SHP77 treated with DMSO at 0.1 percent for 48 hours (cell line): Measurements from ENCODE around the gene TAS2R46.
"Not testable (repeated sequence)": the region's sequence is repeated elsewhere in the genome, so short reads cannot be mapped to it uniquely, and the experiment has no call there.

Source experiments
- DNase-seq: peaks from one replicate; lab custom pipeline; 2025; lab: John Stamatoyannopoulos, UW

TAS2R46 gene, protein sequence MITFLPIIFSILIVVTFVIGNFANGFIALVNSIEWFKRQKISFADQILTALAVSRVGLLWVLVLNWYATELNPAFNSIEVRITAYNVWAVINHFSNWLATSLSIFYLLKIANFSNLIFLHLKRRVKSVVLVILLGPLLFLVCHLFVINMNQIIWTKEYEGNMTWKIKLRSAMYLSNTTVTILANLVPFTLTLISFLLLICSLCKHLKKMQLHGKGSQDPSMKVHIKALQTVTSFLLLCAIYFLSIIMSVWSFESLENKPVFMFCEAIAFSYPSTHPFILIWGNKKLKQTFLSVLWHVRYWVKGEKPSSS

DNA sequence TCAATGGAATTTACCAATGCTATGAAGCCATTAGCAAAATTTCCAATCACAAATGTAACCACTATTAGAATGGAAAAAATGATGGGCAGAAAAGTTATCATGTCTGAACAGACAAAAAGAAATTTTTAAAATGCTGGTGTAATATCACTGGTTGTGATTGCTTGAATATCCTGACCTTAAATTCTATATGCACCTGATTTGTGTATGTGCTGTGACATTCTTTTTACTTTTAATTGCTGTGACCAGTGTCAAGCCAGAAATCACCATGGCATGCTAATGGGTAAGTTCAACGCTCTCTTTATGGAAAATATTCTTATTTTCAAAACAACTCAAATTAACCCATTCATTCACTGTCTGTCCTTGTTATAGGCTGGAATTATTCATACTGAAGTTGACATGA lies at the start of gene TAS2R46:
TSS of gene TAS2R46 (minus strand) at position 101 of the 400 bp plus-strand sequence. CDS start at position 101, 0 bp downstream.
- DNase-seq = not testable (repeated sequence)

DNA sequence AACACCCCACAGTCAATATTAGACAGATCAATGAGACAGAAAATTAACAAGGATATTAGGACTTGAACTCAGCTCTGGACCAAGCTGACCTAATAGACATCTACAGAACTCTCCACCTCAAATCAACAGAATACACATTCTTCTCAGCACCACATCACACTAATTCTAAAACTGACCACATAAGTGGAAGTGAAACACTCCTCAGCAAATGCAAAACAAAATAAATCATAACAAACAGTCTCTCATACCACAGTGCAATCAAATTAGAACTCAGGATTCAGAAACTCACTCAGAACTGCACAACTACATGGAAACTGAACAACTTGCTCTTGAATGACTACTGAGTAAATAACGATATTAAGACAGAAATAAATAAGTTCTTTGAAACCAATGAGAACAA lies 49.1 kb upstream of the TAS2R46 start:
- DNase-seq = not testable (repeated sequence)

DNA sequence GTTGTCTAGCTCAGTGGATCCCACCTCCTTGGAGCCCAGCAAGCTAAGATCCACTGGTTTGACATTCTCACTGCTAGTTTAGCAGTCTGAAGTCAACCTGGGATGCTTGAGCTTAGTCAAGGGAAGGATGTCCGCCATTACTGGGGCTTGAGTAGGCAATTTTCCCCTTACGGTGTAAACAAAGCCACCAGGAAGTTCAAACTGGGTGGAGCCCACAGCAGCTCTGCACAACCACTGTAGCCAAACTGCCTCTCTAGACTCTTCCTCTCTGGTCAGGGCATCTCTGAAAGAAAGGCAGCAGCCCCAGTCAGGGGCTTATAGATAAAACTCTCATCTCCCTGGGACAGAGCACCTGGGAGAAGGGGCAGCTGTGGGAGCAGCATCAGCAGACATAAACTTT lies 46.8 kb upstream of the TAS2R46 start:
- no peak for DNase-seq

DNA sequence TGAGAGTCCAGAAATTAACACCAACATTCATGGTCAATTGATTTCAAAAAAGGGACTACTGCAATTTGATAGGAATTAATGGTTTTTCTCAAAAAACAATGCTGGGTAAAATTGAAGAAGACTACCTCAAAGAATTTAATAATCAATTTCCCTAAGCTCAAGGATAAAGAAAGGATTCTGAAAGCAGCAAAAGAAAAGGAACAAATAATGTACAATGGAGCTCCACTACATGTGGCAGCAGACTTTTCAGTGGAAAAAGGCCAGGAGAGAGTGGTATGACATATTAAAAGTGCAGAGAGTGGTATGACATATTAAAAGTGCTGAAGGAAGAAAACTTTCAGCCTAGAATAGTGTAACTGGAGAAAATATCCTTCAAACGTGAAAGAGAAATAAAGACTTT lies 45.6 kb upstream of the TAS2R46 start:
- DNase-seq = no peak

DNA sequence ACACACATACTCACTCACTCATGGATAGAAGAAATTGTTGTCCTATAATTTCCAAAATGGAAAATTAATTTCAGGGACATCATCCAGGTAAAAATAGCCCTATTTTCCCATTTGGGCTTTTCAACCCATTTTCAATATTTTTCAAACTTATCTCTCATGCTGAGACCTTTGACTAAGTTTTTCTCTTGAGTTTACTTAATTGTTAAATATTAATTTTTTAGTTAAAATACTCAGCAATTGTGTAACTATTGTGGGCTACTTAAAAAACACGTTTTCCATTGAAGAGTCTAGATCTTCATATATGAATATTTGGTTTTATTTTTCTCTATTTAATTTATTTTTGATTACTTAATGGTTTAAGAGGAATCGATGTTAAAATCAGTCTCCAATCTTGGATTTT lies 44.2 kb upstream of the TAS2R46 start:
- DNase-seq = no peak

DNA sequence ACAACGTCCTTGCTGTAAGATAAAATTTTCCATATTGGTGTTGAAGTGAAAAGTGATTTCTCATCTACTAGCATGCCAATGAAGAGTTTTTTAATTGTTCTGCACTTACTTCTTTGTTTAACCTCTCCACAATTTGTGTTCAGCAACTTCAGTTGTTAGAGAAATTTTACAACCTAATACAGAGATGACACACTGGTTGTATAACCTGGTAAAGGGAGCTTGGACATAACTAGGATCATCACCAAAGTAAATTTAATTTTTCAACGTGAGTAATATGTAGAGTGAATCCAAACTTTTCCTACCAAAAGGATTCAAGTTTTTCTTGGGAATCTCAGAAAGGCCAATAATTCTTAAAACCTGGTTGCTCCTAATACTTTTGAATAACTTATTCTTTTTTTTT lies 43.5 kb upstream of the TAS2R46 start:
- no peak for DNase-seq

DNA sequence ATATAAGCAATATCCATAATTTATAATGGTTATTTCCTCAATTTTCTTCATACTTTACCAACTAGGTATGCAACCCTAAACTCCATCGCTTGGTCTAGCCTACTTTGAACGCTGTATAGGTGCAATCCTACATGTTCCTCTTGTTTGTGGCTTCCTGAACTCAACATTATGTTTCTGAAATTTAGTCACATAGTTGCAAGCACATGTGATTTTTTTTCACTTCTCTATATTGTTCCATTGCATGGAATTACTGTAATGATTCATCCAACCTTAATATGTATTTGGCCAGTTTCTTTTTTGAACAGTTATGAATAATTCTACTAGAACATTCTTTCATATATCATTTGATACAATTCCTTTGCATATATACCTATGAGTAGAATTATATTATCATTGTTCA lies 32.8 kb upstream of the TAS2R46 start:
- not testable (repeated sequence) for DNase-seq

DNA sequence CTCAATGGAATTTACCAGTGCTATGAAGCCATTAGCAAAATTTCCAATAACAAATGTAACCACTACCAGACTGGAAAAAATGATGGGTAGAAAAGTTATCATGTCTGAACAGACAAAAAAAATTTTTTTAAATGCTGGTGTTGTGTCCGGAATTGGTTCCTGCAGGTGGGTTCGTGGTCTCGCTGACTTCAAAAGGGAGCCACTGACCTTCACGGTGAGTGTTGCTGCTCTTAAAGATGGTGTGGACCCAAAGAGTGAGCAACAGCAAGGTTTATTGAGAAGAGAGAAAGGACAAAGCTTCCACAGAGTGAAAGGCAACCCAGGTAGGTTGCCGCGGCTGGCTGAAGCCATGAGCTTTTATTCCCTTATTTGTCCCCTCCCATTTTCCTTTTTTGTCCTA lies 30.0 kb upstream of the TAS2R46 start, which contains the start of gene TAS2R43:
TSS of gene TAS2R43 (minus strand) at position 186 of the 400 bp plus-strand sequence. CDS start at position 102, 84 bp downstream.
- no peak for DNase-seq

DNA sequence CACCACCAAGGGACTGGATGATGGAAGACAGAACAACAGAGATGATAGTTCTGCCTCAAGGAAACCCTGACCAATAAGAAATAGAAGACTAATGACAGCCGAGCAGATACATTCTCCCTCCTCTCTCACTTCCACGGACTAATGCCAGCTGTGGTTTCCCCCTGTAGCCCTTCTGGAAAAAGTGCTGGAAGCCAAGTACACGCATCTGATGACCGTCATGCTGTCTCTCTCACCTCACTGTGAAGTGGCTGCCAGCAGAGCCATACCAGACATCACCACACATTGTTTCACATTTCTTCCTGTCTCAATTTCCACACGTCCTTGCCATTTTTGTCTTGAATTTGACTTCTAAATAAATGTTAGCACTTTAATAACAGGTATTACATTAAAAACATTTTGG lies 27.2 kb upstream of the TAS2R46 start:
- no peak for DNase-seq

DNA sequence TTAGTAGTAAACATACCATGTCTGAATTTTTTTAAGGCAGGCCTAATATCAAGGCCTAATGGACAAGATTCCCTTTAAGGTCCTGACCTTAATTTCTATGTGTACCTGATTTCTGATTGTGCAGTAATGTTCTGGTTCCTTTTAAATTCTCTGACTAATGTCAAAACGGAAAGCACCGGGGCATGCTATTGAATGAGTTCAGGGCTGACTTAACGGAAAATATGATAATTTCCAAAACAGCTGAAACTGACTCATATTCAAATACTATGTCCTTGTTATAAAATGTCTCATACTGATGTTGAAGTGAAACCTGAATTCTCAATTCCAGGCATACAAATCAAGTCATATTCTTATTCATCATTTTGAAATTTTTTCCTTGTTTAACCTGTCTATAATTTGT lies 23.3 kb upstream of the TAS2R46 start:
- DNase-seq = no peak

DNA sequence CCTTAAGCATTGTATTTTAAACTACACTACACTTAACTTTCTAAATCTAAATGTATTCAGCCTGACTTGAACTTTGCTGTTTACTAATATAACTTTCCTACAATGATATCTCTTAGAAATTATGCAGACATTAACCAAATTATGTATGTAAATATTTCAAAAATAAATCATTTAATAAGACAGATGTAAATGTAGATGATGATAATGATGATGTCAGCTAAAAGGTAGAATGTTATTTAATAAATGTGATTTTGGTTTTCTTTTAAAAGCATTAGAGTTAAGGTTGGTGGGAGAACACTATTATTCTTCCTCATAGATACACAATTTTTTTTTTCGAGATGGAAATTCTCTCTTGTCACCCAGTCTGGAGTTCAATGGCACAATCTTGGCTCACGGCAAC lies 19.9 kb upstream of the TAS2R46 start:
- no peak for DNase-seq

DNA sequence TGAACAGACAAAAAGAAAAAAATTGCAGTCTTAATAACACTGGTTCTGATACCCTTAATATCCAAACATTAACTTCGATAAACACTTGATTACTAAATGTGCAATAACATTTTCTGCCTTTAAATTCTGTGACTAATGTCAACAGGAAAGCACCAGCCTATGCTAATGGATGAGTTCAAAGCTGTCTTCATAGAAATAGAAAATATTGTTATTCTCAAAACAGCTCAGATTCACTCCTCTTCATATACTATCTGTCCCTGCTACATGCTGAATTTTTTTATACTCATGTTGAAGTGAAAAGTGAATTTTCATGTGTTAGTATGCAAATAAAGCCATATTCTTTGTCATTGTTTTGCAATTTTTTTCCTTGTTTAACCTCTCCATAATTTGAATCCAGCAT lies 16.2 kb upstream of the TAS2R46 start:
- DNase-seq = no peak

DNA sequence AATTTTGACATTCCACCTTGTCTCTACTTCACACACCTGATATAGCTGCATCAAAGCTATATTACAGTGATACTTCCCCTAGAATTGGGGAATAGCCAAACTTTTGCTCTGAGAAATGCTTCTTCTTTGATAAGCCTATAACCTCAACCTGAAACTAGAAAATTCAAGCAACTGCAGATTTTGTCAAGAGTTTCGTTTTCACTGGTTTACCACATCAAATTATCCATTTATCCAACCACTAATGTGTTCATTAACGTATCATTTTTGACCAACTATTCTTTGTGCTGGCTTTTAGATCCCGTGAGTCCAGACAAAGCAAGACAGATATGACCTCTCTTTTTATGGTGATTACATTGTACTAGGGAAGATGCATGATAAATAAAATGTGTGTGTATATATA lies 13.5 kb upstream of the TAS2R46 start:
- no peak for DNase-seq

DNA sequence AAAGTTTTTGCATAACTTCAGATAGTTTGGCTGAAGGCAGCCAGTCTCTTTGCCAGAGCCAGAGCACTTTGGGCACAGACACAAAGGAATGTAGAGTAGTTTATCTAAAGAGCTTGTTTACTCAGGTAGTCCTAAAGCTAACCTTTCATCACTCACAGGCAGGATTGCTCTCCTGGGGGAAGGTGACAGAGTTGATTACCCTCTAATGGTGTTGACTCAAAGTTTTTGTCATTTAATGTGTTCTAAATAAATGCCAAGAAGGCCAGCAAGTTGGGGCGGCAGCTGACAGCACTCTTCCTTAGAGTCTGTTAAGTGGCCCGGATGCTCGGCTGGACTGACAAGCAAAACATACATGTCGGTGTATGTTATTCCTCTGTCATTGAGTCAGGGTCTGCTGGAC lies 9.3 kb upstream of the TAS2R46 start:
- no peak for DNase-seq

DNA sequence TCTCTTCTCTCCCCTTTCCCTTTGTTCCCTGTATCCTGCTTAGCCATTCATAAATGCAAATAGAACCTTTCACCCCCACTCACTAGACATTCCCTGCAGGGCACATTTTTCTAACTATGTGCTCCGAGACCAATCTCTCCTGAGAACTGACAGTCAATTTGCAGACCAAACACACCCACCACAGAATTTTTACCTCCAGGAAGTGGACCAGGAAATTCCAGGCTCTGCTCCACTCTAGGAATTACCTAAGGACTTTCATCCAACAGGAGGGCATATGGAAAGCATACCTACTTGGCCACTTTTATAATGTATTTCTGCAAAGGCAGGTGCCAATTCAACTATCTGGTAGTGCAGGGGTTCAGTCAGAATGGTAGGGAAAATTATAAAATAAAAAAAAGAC lies 8.9 kb upstream of the TAS2R46 start:
- no peak for DNase-seq

DNA sequence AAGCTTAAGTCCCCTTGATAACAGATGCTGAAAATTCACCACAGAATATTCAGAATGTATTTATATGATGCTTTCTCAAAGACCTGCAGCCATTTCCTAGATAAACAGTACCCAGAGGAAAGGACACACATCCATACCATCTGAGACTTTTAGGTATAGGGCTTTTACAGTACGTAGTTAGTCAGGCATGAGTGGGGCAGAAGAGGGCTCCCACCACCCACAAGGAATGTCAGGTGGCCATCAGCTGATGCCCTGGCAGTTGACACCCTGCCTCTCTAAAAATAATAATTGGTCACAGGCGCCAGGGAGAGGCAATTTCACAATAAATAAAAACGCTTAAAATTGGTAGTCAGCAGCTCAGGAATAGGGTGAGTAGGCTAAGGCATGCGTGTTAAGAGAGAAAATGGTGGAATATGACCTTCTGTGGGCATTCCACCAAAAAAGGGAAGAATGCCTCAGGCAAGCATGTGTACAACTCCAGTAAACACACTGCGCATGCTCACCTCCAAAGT lies 7.8 kb upstream of the TAS2R46 start:
- no peak for DNase-seq

DNA sequence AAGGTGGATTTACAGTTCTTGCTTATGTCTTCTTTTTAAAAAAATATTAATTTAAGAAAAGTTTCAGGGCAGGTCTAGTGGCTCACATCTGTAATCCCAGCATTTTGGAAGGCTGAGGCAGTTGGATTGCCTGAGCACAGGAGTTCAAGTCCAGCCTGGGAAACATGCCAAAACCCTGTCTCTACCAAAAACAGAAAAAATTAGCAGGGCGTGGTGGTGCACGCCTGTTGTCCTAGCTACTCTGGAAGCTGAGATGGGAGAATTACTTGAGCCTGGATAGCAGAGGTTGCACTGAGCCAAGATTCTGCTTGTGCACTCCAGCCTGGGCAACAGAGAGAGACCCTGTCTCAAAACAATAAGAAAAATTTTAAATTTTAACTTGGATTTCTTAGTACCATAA lies 5.4 kb upstream of the TAS2R46 start:
- DNase-seq = no peak

DNA sequence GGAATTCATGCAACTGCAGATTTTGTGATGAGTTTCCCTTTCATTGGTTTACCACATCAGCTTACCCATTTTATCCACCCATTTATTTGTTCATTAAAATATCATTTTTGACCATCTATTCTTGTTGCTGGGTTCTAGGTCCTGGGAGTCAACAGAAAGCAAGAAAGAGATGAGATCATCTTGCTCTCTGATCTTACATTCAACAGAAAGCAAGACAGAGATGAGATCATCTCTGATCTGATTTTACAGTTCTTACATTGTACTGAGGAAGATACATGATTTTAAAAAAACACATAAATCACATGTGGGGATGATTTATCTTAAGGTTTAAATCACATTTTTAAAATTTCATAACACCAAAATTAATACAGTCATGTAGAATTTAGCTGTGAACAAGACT lies 2.3 kb downstream of the TAS2R46 start:
- no peak for DNase-seq

DNA sequence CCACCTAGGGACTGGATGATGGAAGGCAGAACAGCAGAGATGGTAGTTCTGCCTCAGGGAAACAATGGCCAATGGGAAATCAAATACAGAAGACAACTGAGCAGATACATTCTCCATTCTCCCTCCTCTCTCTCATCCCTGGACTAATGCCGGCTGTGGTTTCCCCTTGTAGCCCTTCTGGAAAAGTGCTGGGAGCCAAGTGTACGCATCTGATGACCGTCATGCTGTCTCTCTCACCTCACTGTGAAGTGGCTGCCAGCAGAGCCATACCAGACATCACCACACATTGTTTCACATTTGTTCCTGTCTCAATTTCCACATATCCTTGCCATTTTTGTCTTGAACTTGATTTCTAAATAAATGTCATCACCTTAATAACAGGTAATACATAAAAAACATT lies 3.1 kb downstream of the TAS2R46 start:
- DNase-seq = no peak

DNA sequence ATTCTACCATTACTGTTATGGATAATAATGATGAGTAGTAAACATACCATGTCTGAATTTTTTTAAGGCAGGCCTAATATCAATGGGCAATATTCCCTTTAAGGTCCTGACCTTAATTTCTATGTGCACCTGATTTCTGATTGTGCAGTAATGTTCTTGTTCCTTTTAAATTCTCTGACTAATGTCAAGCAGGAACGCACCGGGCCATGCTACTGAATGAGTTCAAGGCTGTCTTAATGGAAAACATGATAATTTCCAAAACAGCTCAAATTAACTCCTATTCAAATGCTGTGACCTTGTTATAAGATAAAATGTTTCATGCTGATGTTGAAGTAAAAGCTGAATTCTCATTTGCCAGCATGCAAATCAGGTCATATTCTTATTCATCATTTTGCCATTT lies 6.8 kb downstream of the TAS2R46 start:
- DNase-seq = no peak

DNA sequence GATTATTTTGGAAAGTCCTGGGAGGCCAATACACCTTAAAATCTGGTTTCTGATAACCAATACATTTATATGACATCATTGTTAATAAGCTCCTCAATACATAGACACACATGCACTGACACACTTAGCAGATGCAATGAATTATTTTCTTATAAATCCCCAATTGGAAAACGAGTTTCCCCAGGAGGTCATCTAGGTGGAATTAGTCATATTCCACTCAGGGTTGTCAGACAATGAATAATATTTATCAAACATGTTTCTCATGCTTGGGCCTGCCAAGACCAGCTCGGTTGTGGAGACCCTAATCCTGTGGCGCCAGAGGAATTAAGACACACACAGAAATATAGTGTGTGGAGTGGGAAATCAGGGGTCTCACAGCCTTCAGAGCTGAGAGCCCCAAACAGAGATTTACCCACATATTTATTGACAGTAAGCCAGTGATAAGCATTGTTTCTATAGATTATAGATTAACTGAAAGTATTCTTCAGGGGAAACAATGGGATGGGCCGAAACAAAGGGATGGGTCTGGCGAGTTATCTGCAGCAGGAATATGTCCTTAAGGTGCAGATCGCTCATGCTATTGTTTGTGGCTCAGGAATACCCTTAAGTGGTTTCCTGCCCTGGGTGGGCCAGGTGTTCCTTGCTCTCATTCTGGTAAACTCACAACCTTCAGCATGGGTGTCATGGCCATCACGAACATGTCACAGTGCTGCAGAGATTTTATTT lies 12.1 kb downstream of the TAS2R46 start:
- not testable (repeated sequence) for DNase-seq

DNA sequence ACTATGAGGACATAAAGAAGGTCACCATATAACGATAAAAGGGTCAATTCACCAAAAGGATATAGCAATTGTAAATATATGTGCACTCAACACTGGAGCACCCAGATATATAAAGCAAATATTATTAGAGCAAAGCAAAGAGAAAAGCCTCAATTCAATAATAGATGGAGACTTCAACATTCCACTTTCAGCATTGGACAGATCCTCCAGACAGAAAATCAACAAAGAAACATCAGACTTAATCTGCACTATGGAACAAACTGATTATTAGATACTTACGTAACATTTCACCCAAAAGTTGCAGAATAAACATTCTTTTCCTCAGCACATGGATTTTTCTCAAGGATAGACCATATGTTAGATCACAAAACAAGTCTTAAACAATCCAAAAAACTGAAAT lies 20.7 kb downstream of the TAS2R46 start:
- not testable (repeated sequence) for DNase-seq

DNA sequence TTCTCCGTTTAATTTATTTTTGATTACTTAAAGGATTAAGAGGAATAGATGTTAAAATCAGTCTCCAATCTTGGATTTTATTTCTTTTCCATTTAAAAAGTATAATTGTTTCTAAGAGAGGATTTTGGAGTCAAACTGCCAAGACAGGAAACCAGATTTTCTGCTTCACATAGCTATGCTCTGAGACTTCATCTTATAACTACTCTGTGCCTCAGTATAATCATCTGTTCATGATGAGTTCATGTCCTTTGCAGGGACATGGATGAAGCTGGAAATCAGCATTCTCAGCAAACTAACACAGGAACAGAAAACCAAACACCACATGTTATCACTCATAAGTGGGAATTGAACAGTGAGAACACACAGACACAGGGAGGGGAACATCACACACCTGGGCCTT lies 21.9 kb downstream of the TAS2R46 start:
- no peak for DNase-seq
